Erythroblast (primary cell): Measurements from ENCODE around the gene GRM5.
"Not testable (repeated sequence)": the region's sequence is repeated elsewhere in the genome, so short reads cannot be mapped to it uniquely, and the experiment has no call there.

ENCODE experiments used
- GATA1 ChIP-seq: IDR thresholded peaks from 2 replicates; pipeline ENCODE4 v1.6.1; 2011; ENCODE audit warnings: low read depth, mild to moderate bottlenecking, control low read depth, low read length, moderate library complexity
- POLR2A ChIP-seq: IDR thresholded peaks from 2 replicates; pipeline ENCODE4 v1.6.1; 2011; ENCODE audit warnings: mild to moderate bottlenecking, low read length

DNA sequence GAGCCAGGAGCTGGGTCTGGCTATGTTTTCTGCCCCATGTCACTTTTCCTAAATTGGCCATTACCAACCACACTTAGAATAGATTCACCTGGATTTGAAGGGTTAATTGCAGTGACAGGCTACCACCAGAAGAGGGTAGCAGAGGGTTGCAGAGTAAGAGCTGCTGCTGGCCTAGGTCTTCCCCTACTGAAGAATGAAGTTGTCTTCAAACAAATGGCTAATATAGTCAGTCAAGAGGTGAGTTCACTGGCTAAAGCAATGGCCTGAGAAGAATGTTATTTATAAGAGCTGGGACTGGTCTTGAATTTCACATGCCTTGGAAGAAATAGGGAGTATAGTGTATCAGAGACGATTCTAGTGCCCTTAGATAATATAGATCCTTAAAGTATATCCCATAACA lies 32.2 kb upstream of the GRM5 start:
- not testable (repeated sequence) for TF ChIP-seq POLR2A, GATA1
